GM21515 (cell line): ENCODE measurements around the gene IL2RA.
"Not testable (repeated sequence)": the region's sequence is repeated elsewhere in the genome, so short reads cannot be mapped to it uniquely, and the experiment has no call there.

Source experiments
- ATAC-seq: cut with Tn5 transposase; IDR thresholded peaks from one replicate; pipeline ENCODE4 v1.9.1; 2021; ENCODE audit not compliant: unreplicated experiment

IL2RA gene

DNA sequence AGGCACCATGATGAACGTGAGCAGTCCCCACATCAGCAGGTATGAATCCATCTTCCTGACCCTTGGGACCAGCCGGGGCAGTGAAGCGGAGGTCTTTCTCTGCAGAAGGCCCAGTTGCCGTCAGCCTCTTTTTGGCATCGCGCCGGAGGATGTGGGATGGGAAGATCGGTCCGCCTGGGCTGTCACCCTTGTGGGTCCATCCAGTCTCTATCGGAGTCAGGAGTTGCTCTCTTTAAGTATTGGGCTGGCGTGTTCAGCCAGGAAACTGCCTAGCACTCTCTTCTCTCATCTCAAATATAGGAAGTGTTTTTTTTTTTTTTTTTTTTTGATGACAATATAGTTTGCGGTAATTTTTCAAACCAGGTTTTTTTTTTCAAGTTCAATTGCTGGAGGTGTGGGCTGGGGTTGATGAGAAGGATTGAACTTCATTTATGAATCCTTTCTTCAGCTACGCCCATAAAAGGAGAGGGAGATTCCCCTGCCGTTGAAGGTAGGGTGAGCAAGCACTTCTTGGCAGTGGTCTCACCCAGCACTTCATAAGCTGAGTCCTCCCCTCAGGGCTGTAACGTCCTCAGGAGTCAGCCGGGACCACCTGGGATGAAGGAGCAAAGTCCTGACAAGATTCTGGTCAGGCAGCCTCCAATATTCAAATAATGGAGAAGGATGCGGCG lies at the start of gene IL2RA:
Gene IL2RA, minus strand, starts transcription at position 267 of the 671 bp plus-strand sequence. Its CDS starts 216 bp downstream, at position 51.
- ATAC-seq = no peak

GRCh38 chr10:6110136-6110535 lies 48.0 kb upstream of the IL2RA start:
- no peak for ATAC-seq

DNA sequence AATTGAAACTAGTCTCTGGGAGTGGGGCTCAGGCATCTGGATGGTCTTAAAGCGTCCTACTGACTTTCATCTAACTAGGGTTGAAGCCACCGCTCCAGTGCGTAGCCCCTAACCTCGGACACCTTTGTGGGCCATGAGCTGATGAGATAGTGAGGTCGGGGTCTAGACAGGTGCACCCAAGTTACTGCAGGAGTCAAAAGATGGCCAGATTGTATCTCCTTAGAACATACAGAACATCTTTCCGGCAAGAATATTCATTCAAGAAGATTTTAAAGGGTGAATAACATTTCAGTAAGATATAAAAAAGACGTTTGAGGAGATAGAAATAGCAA lies 47.2 kb upstream of the IL2RA start:
- ATAC-seq = no peak

DNA sequence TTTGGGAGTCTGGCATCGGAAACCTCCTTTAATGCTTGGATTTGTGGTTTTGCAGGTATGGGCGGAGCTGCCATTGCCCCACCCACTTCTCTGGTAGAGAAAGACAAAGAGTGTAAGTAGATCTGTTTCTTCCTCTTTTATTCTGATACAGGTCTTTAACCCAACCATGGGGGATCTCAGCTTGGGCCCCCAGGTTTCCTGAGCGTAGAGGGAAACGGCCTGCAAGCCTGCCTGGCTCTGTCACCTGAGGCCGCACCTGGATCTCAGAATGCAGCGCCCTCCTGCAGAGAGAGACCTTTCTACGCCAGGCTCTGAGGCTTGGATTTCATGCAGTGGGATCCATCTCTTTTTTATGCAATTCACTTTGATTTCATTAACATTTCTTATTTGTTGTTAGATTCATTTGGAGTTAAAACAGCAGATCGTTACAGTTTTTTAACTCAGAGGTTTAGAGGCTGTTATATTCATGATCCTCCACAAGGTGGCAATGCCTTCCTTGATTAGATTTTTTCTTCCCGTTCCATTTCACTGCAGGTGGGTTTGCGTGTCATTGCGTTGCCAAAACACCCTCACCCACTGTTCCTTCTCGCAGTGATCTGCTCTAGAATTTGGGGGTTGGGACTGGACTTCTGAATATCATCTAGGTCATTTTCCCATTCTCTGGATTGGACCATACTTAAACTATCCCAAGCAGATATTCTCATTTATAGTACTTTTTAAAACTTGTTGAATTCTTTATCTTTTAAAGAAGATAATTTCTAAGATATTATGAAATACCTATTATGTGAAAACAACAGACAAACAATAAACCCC lies 46.7 kb upstream of the IL2RA start:
- ATAC-seq = no peak

GRCh38 chr10:6108072-6108471 lies 45.9 kb upstream of the IL2RA start:
- no peak for ATAC-seq

DNA sequence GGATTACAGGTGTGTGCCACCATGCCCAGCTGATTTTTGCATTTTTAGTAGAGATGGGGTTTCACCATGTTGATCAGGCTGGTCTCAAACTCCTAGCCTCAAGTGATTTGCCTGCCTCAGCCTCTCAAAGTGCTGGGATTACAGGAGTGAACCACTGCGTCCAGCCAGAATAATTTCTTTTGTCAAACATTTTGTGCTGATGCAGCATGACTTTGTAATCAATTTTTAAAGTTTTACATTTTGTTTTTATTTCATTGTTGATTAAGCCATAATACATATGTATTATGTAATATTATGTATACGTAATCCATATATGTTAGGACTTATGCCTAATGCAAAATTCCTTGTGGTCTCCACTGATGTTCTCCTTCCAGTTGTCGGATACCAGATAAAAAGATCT lies 45.4 kb upstream of the IL2RA start:
- ATAC-seq = not testable (repeated sequence)

- ATAC-seq = no peak
These were observed 41.4 kb upstream of the IL2RA start for GRCh38 chr10:6103591-6103990.

DNA sequence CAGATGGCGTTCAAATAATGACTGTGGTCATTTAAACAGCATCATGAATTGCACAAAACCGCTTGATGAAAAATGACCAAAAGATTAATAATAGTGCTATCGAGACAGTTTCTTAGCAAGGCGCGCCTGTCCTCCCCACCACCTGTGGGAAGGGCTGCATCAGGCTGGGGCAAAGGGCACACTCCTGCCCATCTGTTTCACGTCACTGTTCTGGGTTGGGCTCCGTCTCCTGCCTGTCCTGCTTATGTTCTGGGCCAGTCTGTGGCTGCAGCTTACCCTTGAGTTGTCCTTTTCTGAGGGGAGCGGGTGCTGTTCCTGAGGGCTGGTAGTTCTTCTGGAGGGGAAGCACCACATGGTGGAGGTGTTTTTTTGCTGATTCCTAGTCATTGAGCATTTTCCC lies 40.0 kb upstream of the IL2RA start:
- ATAC-seq = no peak

DNA sequence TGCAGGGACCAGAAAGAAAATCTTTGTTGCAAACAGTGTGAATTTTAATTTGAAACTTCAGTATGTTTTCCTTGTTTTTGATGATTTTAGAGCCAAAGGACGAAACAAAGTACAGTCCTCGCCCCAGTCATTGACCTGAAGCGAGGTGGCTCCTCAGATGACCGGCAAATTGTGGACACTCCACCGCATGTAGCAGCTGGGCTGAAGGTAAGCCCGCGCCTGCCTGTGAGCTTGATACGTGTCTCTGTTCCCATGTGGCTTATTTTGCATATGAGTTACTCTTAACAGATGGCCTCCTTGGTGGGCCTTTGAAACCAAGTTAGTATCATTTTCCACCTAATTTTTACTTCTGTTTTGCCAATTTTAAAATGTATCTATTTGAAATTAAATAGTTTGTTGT lies 39.0 kb upstream of the IL2RA start:
- no peak for ATAC-seq

DNA sequence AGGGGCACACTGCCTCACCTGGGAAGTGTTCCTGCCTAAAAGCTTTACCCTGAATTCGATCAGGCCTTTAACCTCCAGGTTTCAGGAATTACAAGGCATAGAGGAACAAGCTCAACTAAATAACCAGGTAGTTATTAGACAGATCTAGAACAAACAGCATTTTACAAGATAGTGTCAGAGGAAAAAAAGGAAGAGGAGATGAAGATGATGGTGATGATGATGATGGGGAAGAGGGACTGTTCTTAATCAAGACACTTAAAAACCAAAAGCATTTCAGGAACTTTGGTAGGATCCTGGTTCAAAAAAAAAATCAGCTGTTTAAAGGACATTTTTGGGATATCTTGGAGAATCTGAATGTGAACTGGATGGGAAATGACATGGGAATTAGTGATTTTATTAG lies 38.2 kb upstream of the IL2RA start:
- ATAC-seq = no peak

- no peak for ATAC-seq
These were observed 36.0 kb upstream of the IL2RA start for GRCh38 chr10:6098156-6098555.

DNA sequence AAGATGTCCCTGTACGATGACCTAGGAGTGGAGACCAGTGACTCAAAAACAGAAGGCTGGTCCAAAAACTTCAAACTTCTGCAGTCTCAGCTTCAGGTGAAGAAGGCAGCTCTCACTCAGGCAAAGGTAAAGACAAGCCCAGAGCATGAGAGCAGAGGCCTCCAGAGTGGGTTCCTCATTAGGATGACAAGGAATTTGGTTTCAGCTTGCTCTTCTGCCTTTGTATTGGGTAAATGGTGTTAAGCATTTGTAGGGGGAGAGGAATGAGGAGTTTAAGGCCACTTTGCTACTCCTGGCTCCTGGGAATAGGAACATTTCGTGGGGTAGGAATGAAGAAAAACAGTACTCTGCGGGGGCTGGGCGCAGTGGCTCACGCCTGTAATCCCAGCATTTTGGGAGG lies 34.9 kb upstream of the IL2RA start:
- no peak for ATAC-seq

DNA sequence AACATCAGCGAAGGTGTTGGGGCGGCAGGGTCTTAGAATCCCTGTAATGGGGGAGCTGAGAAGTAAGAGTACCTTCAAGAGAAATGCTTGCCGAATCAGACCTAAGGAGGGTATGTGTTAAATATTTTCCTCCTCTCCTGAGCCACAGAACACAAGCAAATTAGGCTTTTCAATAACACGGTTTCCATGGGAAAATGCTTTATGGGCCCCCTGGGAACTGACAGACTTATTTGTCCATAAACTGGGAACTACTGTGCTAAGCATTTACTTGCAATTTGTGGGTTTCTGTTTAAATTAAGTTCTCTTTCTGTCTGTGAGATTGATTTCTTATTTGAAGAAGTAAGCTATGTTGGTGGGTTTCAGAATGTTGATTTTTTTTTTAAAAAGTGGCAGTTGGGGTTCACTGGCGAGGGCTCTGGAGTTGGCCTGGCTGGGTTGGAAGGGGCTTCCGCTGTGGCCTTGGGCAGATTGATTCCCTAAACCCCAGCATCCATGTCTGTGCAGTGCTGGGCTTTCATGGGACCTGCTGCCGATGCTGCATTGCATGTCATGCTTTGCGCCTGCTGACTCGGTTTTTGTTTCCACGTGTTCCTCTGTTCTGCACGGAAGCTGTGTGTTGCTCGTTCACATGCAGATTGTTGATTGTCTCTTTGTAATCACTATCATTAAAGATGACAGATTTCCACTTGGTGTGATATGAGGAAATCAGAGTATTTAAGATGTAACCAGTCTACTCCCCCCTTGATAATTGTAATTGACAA lies 33.8 kb upstream of the IL2RA start:
- no peak for ATAC-seq

GRCh38 chr10:6092731-6093130 lies 30.6 kb upstream of the IL2RA start:
- ATAC-seq = no peak

GRCh38 chr10:6091630-6092029 lies 29.5 kb upstream of the IL2RA start:
- no peak for ATAC-seq

DNA sequence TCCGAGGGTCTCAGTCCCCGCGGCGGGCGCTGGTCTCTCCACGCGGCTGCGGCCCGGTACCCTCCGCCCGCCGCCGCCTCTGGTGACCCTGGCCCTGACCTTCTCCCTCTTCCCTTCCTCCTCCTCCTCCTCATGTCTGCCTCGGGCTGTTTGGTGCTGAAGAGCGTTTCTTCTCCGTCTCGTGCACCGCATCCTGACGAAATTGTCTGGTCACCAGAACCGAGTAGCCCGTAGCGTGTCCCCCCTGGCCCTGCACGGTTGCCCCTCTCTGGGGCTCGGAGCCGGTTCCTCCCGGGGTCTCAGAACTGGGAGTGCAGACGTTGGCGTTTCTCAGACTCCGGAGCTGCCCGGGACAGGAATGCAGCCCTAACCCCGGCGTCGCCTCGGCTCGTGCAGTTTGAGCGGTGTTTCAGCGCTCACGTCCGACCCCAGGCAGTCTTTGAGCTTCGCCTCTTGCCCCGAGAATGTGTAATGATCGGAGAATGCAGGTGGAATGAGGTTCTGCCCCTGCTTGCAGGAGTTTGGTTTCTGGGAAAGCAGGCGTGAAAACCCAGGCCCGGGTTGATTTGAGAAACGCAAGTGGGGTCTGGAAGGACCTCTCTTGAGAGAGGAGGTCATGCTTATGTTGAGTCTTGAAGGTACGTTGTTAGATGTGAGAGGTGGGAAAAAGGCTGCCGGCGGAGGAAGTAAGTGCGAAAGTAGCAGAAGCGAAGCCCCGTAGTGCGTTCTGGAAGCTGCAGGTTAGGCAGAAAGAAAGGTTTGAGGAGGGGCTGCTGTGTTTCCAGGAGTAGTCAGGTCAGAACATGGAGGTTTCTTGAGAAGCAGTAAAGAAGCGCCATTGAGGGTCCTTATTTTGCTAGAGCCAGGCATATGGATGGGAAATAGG lies 27.4 kb upstream of the IL2RA start:
- ATAC-seq = peak; percentile 26

- peak; percentile 75 for ATAC-seq
These were observed 26.7 kb upstream of the IL2RA start, which contains the start of gene RBM17 for GRCh38 chr10:6088721-6089333. TSS of gene RBM17 (plus strand) at chr10:6089034. CDS start at chr10:6097066, 8,032 bp downstream.

- ATAC-seq = peak; percentile 45
These were observed 24.4 kb upstream of the IL2RA start for GRCh38 chr10:6086375-6087233.
